ENCODE results near the gene UTF1.

Gene UTF1

DNA sequence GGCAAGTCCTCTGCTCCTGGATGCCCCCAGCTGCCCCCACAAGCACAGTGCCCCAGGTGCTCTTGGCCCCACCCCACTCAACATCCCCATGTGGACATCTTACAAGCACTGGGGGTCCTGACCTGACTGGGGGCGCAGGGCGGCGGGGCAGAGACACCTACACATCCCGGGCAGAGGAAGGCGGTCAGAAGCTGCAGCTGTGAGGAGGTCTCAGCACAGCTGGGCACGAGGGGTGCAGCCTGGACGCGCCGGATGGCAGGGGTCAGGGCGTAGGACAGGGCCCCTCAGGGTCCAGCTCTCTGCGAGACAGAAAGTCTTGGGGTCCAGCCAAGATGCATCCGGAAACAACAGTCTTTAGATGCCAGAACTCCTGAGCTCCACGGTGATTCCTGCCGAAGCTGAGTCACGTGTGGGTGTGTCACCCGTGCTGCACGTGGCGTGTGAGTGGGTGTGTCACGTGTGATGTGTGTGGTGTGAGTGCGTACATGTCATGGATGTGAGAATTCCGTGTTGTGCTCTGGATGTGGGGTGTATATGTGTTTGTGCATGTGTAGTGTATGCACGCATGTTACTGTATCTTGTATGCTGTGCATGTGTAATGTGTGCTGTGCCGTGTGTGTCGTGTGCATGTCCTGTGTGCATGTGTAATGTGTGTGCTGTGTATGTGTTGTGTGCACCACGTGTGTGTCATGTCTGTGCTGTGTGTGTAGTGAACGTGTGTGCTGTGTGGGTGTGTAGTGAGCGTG lies 12.8 kb downstream of the UTF1 start:
- H3K4me3 ChIP-seq (ENCODE audit: severe bottlenecking), result no peak overlapping the region
- TF ChIP-seq, protein P1, sequence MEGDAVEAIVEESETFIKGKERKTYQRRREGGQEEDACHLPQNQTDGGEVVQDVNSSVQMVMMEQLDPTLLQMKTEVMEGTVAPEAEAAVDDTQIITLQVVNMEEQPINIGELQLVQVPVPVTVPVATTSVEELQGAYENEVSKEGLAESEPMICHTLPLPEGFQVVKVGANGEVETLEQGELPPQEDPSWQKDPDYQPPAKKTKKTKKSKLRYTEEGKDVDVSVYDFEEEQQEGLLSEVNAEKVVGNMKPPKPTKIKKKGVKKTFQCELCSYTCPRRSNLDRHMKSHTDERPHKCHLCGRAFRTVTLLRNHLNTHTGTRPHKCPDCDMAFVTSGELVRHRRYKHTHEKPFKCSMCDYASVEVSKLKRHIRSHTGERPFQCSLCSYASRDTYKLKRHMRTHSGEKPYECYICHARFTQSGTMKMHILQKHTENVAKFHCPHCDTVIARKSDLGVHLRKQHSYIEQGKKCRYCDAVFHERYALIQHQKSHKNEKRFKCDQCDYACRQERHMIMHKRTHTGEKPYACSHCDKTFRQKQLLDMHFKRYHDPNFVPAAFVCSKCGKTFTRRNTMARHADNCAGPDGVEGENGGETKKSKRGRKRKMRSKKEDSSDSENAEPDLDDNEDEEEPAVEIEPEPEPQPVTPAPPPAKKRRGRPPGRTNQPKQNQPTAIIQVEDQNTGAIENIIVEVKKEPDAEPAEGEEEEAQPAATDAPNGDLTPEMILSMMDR (IDR thresholded peaks at IDR 0.05; ENCODE audit: poor library complexity, severe bottlenecking), result no peak
- no peak for ATAC-seq (ENCODE audit: low read depth)
- H3K9me3 ChIP-seq (ENCODE audit: severe bottlenecking), result no peaks in the 10 kb centered on the region
- H3K36me3 ChIP-seq (ENCODE audit: low read depth), result no peaks in the 10 kb centered on the region
- no peak overlapping the region for H3K27ac ChIP-seq (ENCODE audit: poor library complexity, severe bottlenecking)
- no peak for DNase-seq (ENCODE audit: low spot score)
- no peaks in the 10 kb centered on the region for H3K4me1 ChIP-seq (ENCODE audit: insufficient read depth, poor library complexity, severe bottlenecking)
- H3K27me3 ChIP-seq (ENCODE audit: insufficient read depth, poor library complexity, severe bottlenecking), result peaks cover 27% of the 10 kb centered on the region

DNA sequence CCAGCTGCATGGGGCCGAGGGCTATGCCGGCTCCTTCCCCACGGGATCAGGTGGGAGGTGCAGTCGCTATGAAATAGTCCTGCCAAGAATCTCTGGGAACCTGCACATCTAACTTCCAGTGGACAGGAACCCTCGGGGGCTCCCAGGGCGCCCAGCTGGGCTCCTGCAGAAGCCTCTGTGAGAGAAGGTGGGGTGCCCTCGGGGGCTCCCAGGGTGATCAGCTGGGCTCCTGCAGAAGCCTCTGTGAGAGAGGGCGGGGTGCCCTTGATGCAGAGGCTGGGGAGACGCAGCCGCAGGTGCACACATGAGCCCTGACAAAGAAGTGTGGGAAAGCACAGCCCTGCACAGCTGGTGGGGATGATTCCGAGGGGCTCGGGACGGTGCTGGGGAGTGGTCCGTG lies 13.6 kb downstream of the UTF1 start:
- Histone ChIP-seq H3K4me1 (ENCODE audit: insufficient read depth, poor library complexity, severe bottlenecking) (no peaks in the 10 kb centered on the region), H3K9me3 (ENCODE audit: severe bottlenecking) (no peaks in the 10 kb centered on the region), H3K27ac (ENCODE audit: poor library complexity, severe bottlenecking) (no peak overlapping the region), H3K36me3 (ENCODE audit: low read depth) (no peaks in the 10 kb centered on the region), H3K4me3 (ENCODE audit: severe bottlenecking) (no peak overlapping the region), H3K27me3 (ENCODE audit: insufficient read depth, poor library complexity, severe bottlenecking) (peaks cover 19% of the 10 kb centered on the region)
- DNase-seq (ENCODE audit: low spot score), result no peak
- ATAC-seq (ENCODE audit: low read depth), result no peak
- TF ChIP-seq, protein P1 (IDR thresholded peaks at IDR 0.05; ENCODE audit: poor library complexity, severe bottlenecking), result no peak

DNA sequence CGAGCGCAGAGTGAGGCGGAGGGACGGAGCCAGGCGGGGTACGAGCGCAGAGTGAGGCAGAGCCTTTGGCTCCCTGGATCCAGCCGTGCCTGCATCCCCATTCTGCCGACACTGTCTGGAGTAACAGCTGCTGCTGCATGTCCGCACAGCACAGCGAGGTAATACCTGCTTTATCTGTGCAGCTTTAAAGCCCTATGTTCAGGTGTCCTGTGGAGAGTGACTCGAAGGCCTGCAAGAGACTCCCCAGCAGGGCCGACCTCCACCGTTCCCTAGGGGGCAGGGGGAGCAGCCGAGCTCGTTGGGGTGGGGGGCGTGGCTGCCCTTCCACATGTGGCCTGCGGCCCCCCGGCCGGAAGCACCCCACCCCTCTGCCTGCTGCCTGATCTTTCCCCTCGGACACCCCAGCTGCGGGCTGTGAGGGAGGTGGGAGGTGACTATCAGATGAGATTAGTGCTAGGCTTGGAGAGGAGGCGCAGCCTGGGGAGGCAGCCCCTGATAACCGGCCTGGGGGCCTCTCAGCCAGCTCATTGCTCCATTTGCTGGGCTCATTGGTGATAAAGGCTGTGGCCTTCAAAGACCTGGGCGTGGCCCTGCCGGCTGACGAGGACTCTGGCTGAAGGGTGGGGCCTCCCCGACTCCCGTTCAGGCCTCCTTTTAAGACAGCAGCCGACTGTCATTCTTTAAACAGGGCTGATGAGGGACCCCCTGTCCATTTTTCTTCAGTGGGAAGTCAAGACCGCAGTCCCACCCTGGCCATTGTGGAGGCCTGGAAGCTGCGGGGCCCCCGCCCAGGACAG lies 15.6 kb downstream of the UTF1 start:
- H3K9me3 ChIP-seq (ENCODE audit: severe bottlenecking), result no peaks in the 10 kb centered on the region
- H3K4me3 ChIP-seq (ENCODE audit: severe bottlenecking), result no peak overlapping the region
- no peak for DNase-seq (ENCODE audit: low spot score)
- no peaks in the 10 kb centered on the region for H3K36me3 ChIP-seq (ENCODE audit: low read depth)
- peaks cover 11% of the 10 kb centered on the region for H3K27me3 ChIP-seq (ENCODE audit: insufficient read depth, poor library complexity, severe bottlenecking)
- TF ChIP-seq, protein P1 (IDR thresholded peaks at IDR 0.05; ENCODE audit: poor library complexity, severe bottlenecking), result no peak
- no peak for ATAC-seq (ENCODE audit: low read depth)
- H3K27ac ChIP-seq (ENCODE audit: poor library complexity, severe bottlenecking), result no peak overlapping the region
- H3K4me1 ChIP-seq (ENCODE audit: insufficient read depth, poor library complexity, severe bottlenecking), result no peaks in the 10 kb centered on the region

DNA sequence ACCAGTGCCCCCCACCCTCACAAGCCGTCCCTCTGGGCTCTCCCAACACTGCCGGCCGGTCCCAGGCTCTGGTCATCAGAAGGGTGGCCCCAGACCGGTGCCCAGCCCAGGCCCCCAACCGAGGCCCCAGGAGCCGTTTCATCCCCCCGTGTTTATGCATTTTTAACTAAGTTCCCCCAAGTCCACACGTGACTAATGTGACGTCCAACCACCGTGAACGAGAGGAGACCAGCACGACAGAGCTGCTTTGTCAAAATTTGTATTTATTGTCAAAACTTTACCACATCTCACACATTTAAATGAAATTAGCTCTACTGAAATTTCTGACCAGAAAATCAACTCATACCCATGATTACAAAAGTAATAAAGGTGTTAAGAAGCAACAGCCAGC lies 16.2 kb downstream of the UTF1 start:
- Histone ChIP-seq H3K9me3 (ENCODE audit: severe bottlenecking) (no peaks in the 10 kb centered on the region), H3K4me3 (ENCODE audit: severe bottlenecking) (no peak overlapping the region), H3K4me1 (ENCODE audit: insufficient read depth, poor library complexity, severe bottlenecking) (no peaks in the 10 kb centered on the region), H3K27ac (ENCODE audit: poor library complexity, severe bottlenecking) (no peak overlapping the region), H3K27me3 (ENCODE audit: insufficient read depth, poor library complexity, severe bottlenecking) (peaks cover 5% of the 10 kb centered on the region), H3K36me3 (ENCODE audit: low read depth) (no peaks in the 10 kb centered on the region)
- DNase-seq (ENCODE audit: low spot score), result no peak
- no peak for ATAC-seq (ENCODE audit: low read depth)
- TF ChIP-seq, protein P1 (IDR thresholded peaks at IDR 0.05; ENCODE audit: poor library complexity, severe bottlenecking), result no peak

All from RWPE2 (cell line).